Measurements from ENCODE around the gene ADAMTS13.
A peak's percentile ranks its signal among the peaks of the same experiment; 100 is the strongest.

Gene ADAMTS13

GRCh38 chr9:133465984-133466383 lies 43.8 kb downstream of the ADAMTS13 start:
- Histone ChIP-seq H3K27me3 (ENCODE audit: control insufficient read depth in 5 of 5, insufficient read depth in 4 of 5, low read length in 5 of 5) (no peaks in the 10 kb centered on the region), H3K9me3 (ENCODE audit: control insufficient read depth in 5 of 5, low read length in 5 of 5) (no peaks in the 10 kb centered on the region), H3K27ac (ENCODE audit: low read depth, low read length) (no peak overlapping the region), H3K4me1 (ENCODE audit: control insufficient read depth in 5 of 5, insufficient read depth in 5 of 5, low read length in 5 of 5) (peaks cover 0 to 10% (median 6%) of the 10 kb centered on the region in 5 donors), H3K36me3 (ENCODE audit: control insufficient read depth in 5 of 5, insufficient read depth in 5 of 5, low read length in 5 of 5) (peaks cover 0 to 11% (median 4%) of the 10 kb centered on the region in 5 donors), H3K9ac (ENCODE audit: low read length in 5 of 5) (no peak overlapping the region), H3K4me3 (ENCODE audit: low read depth in 1 of 5, low read length in 5 of 5) (no peak overlapping the region)

- peaks cover 0 to 11% (median 4%) of the 10 kb centered on the region in 5 donors for H3K36me3 ChIP-seq (ENCODE audit: control insufficient read depth in 5 of 5, insufficient read depth in 5 of 5, low read length in 5 of 5)
- no peak overlapping the region for H3K27ac ChIP-seq (ENCODE audit: low read depth, low read length)
- no peak overlapping the region for H3K9ac ChIP-seq (ENCODE audit: low read length in 5 of 5)
Measured at GRCh38 chr9:133467101-133467500, 44.9 kb downstream of the ADAMTS13 start.

GRCh38 chr9:133468374-133468773 lies 46.2 kb downstream of the ADAMTS13 start:
- H3K27ac ChIP-seq (ENCODE audit: low read depth, low read length) = no peak overlapping the region
- H3K4me3 ChIP-seq (ENCODE audit: low read depth in 1 of 5, low read length in 5 of 5) = no peak overlapping the region
- no peak overlapping the region for H3K9ac ChIP-seq (ENCODE audit: low read length in 5 of 5)
- no peaks in the 10 kb centered on the region for H3K27me3 ChIP-seq (ENCODE audit: control insufficient read depth in 5 of 5, insufficient read depth in 4 of 5, low read length in 5 of 5)
- peaks cover 0 to 20% (median 14%) of the 10 kb centered on the region in 5 donors for H3K4me1 ChIP-seq (ENCODE audit: control insufficient read depth in 5 of 5, insufficient read depth in 5 of 5, low read length in 5 of 5)
- no peaks in the 10 kb centered on the region for H3K9me3 ChIP-seq (ENCODE audit: control insufficient read depth in 5 of 5, low read length in 5 of 5)
- peaks cover 0 to 18% (median 5%) of the 10 kb centered on the region in 5 donors for H3K36me3 ChIP-seq (ENCODE audit: control insufficient read depth in 5 of 5, insufficient read depth in 5 of 5, low read length in 5 of 5)

More at GRCh38 chr9:133467101-133467500, 44.9 kb downstream of the ADAMTS13 start:
- no peaks in the 10 kb centered on the region for H3K9me3 ChIP-seq (ENCODE audit: control insufficient read depth in 5 of 5, low read length in 5 of 5)
- no peak overlapping the region for H3K4me3 ChIP-seq (ENCODE audit: low read depth in 1 of 5, low read length in 5 of 5)
- H3K4me1 ChIP-seq (ENCODE audit: control insufficient read depth in 5 of 5, insufficient read depth in 5 of 5, low read length in 5 of 5) = peaks cover 0 to 20% (median 14%) of the 10 kb centered on the region in 5 donors
- H3K27me3 ChIP-seq (ENCODE audit: control insufficient read depth in 5 of 5, insufficient read depth in 4 of 5, low read length in 5 of 5) = no peaks in the 10 kb centered on the region

- no peak overlapping the region for H3K9ac ChIP-seq (ENCODE audit: low read length in 5 of 5)
- no peak overlapping the region for H3K27ac ChIP-seq (ENCODE audit: low read depth, low read length)
- H3K4me1 ChIP-seq (ENCODE audit: control insufficient read depth in 5 of 5, insufficient read depth in 5 of 5, low read length in 5 of 5) = peaks cover 0 to 20% (median 14%) of the 10 kb centered on the region in 5 donors
- no peaks in the 10 kb centered on the region for H3K9me3 ChIP-seq (ENCODE audit: control insufficient read depth in 5 of 5, low read length in 5 of 5)
- no peak overlapping the region for H3K4me3 ChIP-seq (ENCODE audit: low read depth in 1 of 5, low read length in 5 of 5)
- peaks cover 0 to 23% (median 10%) of the 10 kb centered on the region in 5 donors for H3K36me3 ChIP-seq (ENCODE audit: control insufficient read depth in 5 of 5, insufficient read depth in 5 of 5, low read length in 5 of 5)
- H3K27me3 ChIP-seq (ENCODE audit: control insufficient read depth in 5 of 5, insufficient read depth in 4 of 5, low read length in 5 of 5) = no peaks in the 10 kb centered on the region
Measured at GRCh38 chr9:133468777-133469421, 46.7 kb downstream of the ADAMTS13 start.

- Histone ChIP-seq H3K4me3 (ENCODE audit: low read depth in 1 of 5, low read length in 5 of 5) (no peak overlapping the region), H3K36me3 (ENCODE audit: control insufficient read depth in 5 of 5, insufficient read depth in 5 of 5, low read length in 5 of 5) (peaks cover 0 to 25% (median 15%) of the 10 kb centered on the region in 5 donors), H3K9me3 (ENCODE audit: control insufficient read depth in 5 of 5, low read length in 5 of 5) (no peaks in the 10 kb centered on the region), H3K27me3 (ENCODE audit: control insufficient read depth in 5 of 5, insufficient read depth in 4 of 5, low read length in 5 of 5) (no peaks in the 10 kb centered on the region), H3K27ac (ENCODE audit: low read depth, low read length) (no peak overlapping the region), H3K9ac (ENCODE audit: low read length in 5 of 5) (peak overlapping the region in 1 of 5 donors; percentile 48), H3K4me1 (ENCODE audit: control insufficient read depth in 5 of 5, insufficient read depth in 5 of 5, low read length in 5 of 5) (peaks cover 0 to 20% (median 14%) of the 10 kb centered on the region in 5 donors)
Measured at GRCh38 chr9:133470427-133470924, 48.3 kb downstream of the ADAMTS13 start.

- Histone ChIP-seq H3K27ac (ENCODE audit: low read depth, low read length) (no peak overlapping the region), H3K27me3 (ENCODE audit: control insufficient read depth in 5 of 5, insufficient read depth in 4 of 5, low read length in 5 of 5) (no peaks in the 10 kb centered on the region), H3K4me1 (ENCODE audit: control insufficient read depth in 5 of 5, insufficient read depth in 5 of 5, low read length in 5 of 5) (peaks cover 0 to 20% (median 14%) of the 10 kb centered on the region in 5 donors), H3K4me3 (ENCODE audit: low read depth in 1 of 5, low read length in 5 of 5) (no peak overlapping the region), H3K9me3 (ENCODE audit: control insufficient read depth in 5 of 5, low read length in 5 of 5) (no peaks in the 10 kb centered on the region), H3K36me3 (ENCODE audit: control insufficient read depth in 5 of 5, insufficient read depth in 5 of 5, low read length in 5 of 5) (peaks cover 0 to 25% (median 13%) of the 10 kb centered on the region in 5 donors), H3K9ac (ENCODE audit: low read length in 5 of 5) (peak overlapping the region in 1 of 5 donors; percentile 48)
Measured at GRCh38 chr9:133470988-133471387, 48.8 kb downstream of the ADAMTS13 start.

DNA sequence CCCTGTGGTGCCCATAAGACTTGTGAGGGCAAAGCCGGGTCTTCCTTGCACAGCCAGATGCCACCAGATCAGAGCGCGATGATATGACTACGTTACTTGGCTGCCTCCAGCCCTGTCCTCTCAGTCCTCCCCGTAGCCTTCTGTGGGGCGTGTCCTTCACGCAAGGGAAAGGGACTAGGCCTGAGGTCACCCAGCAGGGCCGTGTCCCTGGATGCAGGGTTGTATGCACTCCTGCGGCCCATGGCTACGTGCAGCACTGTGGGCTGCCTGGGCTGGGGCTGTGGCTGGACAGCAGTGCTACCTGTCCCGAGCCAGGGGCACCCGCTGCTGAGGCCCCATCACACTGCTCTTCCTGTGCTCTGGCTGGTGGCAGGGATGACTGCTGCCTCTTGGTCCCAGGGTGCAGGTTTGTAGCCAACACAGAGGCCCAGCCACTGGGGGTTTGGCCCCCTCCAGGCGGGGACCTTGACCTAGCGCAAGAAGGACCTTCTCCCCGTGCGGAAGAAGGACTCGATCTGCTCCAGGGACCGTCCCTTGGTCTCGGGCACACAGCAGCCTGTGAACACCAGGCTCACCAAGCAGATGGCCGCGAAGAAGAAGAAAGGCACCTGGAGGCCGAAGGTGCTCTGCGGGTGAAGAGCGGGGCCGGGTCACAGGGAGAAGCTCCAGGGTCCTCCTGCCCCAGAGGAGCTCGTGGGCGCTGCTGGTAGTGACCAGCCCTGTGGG lies 49.5 kb downstream of the ADAMTS13 start:
- H3K36me3 ChIP-seq (ENCODE audit: control insufficient read depth in 5 of 5, insufficient read depth in 5 of 5, low read length in 5 of 5) = peaks cover 0 to 25% (median 13%) of the 10 kb centered on the region in 5 donors
- peaks cover 0 to 27% (median 17%) of the 10 kb centered on the region in 5 donors for H3K4me1 ChIP-seq (ENCODE audit: control insufficient read depth in 5 of 5, insufficient read depth in 5 of 5, low read length in 5 of 5)
- no peaks in the 10 kb centered on the region for H3K9me3 ChIP-seq (ENCODE audit: control insufficient read depth in 5 of 5, low read length in 5 of 5)
- no peaks in the 10 kb centered on the region for H3K27me3 ChIP-seq (ENCODE audit: control insufficient read depth in 5 of 5, insufficient read depth in 4 of 5, low read length in 5 of 5)
- H3K4me3 ChIP-seq (ENCODE audit: low read depth in 1 of 5, low read length in 5 of 5) = no peak overlapping the region
- no peak overlapping the region for H3K27ac ChIP-seq (ENCODE audit: low read depth, low read length)
- no peak overlapping the region for H3K9ac ChIP-seq (ENCODE audit: low read length in 5 of 5)

DNA sequence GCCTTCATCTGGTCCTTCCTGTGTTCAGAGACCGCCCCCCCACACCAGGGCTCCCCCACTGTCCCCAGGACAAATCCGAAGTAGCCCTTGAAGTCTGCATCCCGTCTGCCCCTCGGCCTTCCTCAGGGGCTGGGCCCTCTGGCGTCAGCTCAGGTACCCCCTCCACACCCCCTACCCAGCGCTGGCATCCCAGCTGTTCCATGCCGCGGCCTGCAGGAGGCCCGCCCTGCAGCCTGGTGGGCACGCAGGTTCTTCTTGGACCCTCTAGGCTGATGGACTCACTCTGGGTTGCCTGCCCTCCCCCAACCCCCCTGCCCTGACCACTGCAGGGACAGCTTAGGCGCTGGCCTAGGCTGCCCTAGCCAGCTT lies 50.1 kb downstream of the ADAMTS13 start:
- Histone ChIP-seq H3K9ac (ENCODE audit: low read length in 5 of 5) (no peak overlapping the region), H3K36me3 (ENCODE audit: control insufficient read depth in 5 of 5, insufficient read depth in 5 of 5, low read length in 5 of 5) (peaks cover 0 to 25% (median 13%) of the 10 kb centered on the region in 5 donors), H3K27ac (ENCODE audit: low read depth, low read length) (no peak overlapping the region), H3K9me3 (ENCODE audit: control insufficient read depth in 5 of 5, low read length in 5 of 5) (no peaks in the 10 kb centered on the region), H3K4me1 (ENCODE audit: control insufficient read depth in 5 of 5, insufficient read depth in 5 of 5, low read length in 5 of 5) (peaks cover 0 to 32% (median 18%) of the 10 kb centered on the region in 5 donors), H3K4me3 (ENCODE audit: low read depth in 1 of 5, low read length in 5 of 5) (no peak overlapping the region), H3K27me3 (ENCODE audit: control insufficient read depth in 5 of 5, insufficient read depth in 4 of 5, low read length in 5 of 5) (no peaks in the 10 kb centered on the region)

DNA sequence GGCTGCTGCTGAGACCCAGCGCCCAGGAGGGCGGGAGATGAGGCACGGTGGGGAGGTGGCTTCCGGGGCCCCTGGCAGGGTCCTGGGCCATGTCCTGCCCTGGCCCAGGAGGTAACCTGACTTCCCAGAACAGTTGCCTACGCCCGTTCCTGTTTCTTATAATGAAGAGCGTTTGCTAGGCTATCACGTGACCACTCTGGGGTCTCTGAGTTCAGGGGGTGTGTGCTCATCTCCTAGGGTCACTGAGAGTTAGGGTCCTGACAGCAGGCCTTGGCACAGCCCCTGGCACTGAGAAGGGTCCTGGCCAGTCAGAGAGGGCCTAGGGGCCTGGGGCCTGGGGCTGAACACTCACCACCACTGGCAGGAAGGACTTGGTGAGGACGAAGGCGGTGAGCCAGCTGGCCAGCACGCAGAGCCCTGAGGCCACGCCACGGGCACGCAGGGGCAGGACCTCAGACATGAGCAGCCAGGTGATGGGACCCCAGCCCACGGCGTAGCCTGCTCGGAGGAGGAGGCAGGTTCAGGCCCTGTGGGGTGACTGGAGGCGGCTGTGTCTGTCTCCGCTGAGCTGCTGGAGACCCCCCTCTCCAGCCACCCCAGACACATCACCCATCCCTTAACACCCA lies 50.7 kb downstream of the ADAMTS13 start:
- Histone ChIP-seq H3K36me3 (ENCODE audit: control insufficient read depth in 5 of 5, insufficient read depth in 5 of 5, low read length in 5 of 5) (peaks cover 0 to 25% (median 13%) of the 10 kb centered on the region in 5 donors), H3K27me3 (ENCODE audit: control insufficient read depth in 5 of 5, insufficient read depth in 4 of 5, low read length in 5 of 5) (no peaks in the 10 kb centered on the region), H3K4me1 (ENCODE audit: control insufficient read depth in 5 of 5, insufficient read depth in 5 of 5, low read length in 5 of 5) (peaks cover 0 to 38% (median 18%) of the 10 kb centered on the region in 5 donors), H3K9ac (ENCODE audit: low read length in 5 of 5) (no peak overlapping the region), H3K4me3 (ENCODE audit: low read depth in 1 of 5, low read length in 5 of 5) (no peak overlapping the region), H3K27ac (ENCODE audit: low read depth, low read length) (no peak overlapping the region), H3K9me3 (ENCODE audit: control insufficient read depth in 5 of 5, low read length in 5 of 5) (no peaks in the 10 kb centered on the region)
